GM19328 (cell line): ENCODE measurements around the gene PLPPR2.
"Not testable (repeated sequence)": the region's sequence is repeated elsewhere in the genome, so short reads cannot be mapped to it uniquely, and the experiment has no call there.

Experiments used
- ATAC-seq: cut with Tn5 transposase; IDR thresholded peaks from one replicate; pipeline ENCODE4 v1.9.1; 2021; ENCODE audit warnings: mild to moderate bottlenecking, moderate library complexity; ENCODE audit not compliant: unreplicated experiment

PLPPR2 gene, protein sequence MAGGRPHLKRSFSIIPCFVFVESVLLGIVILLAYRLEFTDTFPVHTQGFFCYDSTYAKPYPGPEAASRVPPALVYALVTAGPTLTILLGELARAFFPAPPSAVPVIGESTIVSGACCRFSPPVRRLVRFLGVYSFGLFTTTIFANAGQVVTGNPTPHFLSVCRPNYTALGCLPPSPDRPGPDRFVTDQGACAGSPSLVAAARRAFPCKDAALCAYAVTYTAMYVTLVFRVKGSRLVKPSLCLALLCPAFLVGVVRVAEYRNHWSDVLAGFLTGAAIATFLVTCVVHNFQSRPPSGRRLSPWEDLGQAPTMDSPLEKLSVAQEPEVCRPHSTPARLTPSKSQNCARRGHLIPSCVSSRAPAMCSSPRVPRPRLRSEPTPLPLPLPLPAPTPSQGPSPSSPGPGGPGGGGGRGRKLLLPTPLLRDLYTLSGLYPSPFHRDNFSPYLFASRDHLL

DNA sequence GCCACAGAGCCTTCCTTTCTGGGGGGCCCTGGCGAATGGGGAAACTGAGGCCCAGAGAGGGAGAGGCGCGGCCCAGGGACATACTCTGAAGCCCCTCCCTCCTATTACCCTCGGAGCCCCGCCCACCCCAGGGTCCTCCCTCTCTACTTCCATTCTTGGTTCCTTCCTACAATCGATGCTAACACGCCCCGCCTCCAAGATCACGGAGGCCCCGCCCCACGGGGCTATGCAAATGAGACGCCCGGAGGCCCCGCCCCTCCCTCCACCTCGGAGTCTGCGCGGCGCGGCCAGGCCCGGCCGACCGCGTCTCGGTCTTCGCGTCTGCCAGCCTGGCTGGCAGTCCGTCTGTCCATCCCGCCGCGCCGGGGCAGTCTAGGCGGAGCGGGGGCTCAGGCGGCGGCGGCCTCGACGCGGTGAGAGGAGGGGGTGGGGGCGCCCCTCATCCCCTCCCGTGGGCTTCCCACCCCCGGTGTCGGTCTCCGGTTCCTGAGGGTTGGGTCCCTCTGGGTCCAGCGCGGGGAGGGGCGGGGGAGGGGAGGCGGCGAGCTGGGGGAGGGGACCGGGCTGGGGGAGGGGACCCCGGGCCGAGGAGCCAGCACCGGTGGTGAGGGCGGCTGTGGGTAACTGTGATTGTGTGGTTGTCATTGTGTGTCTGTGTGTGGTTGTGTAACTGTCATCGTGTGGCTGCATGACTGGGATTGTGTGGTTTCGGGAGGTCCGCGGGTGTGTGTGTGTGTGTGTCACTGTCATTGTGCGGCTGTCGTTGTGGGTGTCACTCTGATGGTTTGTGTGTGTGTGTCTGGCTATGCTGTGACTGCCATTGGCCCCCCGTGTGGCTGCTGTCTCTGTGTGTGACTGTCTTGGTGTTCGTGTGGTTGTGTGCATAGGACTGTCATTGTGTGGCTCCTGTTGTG, at the start of gene PLPPR2:
TSS of gene PLPPR2 (plus strand) at position 273 of the 914 bp plus-strand sequence. CDS start 2,242 bp downstream, outside the sequence.
- ATAC-seq, result no peak

DNA sequence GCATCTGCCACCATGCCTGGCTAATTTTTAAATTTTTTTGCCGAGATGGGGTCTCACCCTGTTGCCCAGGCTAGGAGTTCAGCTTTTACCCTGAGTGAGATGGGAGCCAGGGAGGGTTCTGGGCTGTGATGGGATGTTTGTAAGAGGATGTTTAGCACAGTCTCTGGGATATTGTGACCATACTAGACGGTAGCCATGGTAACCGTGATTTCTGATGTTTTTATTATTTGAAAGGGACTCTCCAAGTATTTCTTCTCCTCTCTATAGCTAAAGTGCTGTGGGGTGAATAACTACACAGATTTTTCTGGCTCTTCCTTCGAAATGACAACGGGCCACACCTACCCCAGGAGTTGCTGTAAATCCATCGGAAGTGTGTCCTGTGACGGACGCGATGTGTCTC, 48.9 kb upstream of the PLPPR2 start:
- no peak for ATAC-seq

DNA sequence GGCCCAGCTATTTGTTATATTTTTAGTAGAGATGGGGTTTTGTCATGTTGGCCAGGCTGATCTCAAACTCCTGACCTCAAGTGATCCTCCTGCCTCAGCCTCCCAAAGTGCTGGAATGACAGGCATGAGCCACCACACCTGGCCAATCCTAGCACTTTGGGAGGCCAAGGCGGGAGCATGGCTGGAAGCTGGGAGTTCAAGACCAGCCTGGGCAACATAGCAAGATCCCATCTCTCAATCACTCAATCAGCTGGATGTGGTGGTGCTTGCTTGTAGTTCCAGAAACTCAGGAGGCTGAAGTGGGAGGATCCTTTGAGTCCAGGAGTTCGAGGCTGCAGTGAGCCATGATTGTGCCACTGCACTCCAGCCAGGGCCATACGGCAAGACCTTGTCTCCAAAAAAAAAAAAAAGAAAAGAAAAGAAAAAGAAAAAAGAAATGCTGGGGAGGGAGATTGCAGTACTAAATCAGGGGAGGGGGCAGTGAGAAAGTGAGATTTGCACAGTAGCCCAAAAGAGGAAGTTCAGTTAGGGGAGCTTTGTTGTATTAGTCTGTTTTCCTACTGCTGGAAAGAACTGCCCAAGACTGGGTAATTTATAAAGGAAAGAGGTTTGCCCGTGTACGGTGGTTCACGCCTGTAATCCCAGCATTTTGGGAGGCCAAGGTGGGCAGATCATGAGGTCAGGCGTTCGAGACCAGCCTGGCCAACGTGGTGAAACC, 34.8 kb upstream of the PLPPR2 start:
- ATAC-seq, result not testable (repeated sequence)

DNA sequence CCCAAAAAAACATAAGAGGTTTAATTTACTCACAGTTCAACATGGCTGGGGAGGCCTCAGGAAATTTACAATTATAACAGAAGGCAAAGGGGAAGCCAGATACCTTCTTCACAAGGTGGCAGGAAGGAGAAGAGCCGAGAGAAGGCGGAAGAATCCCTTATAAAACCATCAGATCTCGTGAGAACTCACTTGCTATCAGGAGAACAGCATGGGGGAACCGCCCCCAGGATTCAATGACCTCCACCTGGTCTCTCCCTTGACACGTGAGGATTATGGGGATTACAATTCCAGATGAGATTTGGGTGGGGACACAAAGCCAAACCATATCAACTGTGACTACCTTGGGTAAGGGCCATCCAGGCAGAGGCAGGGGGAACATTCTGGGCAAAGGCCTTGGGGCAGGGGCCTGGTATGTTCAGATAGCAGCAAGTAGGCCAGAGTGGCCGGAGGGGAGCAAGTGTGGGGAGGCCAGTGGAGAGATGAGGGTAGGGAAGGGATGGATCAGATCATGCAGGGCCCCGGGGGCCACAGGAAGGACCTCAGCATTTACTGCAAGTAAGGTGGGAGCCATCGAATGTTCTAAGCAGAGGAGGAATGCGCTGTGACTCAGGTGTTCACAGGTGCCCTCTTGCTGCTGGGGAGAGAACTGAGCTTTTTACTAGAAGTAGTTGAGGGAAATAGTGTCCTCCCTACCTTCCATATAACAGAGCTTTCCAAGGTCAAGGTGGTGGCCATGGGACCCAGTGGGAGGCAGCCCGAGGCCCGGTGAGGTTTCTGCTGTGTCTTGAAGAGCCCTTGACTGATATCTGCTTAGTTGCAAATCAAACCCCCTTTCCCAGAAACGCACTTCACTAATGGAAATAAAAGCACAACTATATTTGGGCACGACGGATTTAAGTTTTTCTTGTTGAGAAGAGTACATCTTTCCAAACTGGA, 33.8 kb upstream of the PLPPR2 start:
- no peak for ATAC-seq

DNA sequence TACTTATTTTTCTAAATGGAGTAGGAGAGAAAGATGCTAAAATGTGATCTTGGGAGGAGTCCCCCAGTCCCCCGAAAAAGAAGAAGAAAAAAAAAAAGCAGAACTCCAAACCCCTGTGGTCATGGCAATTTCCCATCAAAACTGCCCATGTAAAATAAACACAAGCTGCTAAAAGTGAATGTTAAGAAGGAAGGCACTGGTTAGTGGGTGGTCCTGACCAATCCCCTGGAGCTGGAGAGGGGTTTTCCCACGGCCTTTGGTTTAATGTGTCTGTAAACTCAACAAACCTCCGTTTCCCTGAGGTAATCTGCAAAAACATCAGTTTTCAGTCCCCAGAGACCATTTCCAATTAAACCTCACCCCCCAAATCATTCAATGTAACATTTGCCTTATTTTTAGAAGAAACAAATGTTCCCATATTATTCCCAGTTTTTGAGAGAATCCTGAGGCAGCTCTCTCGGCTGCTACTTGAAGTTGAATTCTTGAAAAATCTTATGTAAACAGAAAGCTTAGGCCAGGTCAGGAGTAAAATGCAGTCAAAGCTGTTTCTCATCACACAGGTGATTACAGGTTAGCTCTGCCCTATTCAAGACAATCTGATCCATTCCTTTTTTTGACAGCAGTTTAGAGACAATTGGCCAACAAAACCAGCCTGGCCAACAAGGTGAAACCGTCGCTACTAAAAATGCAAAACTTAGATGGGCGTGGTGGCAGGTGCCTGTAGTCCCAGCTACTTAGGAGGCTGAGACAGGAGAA, 32.8 kb upstream of the PLPPR2 start:
- no peak for ATAC-seq

DNA sequence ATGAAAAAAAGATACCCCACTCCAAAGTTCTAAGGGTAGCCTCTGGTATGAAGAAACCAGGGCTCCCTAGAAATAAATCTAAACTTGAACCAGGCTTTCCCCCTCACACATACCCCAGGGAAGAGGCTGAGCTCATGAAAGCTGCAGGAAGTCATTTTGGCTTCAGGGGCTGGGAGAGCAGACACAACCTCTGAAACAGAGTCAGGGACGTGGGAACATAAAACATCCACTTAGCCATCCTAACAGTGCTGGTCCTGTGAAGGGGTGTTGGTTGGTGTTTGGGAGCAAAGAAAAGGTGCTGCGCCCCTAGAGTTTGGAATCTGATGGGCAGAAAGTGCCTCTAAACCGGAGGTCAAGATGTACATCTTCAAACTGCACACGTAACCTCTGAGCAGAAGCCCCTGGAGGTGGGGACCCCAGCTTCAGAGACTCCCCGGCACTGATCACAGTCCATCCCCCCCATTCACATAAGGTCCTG, 31.6 kb upstream of the PLPPR2 start:
- no peak for ATAC-seq

DNA sequence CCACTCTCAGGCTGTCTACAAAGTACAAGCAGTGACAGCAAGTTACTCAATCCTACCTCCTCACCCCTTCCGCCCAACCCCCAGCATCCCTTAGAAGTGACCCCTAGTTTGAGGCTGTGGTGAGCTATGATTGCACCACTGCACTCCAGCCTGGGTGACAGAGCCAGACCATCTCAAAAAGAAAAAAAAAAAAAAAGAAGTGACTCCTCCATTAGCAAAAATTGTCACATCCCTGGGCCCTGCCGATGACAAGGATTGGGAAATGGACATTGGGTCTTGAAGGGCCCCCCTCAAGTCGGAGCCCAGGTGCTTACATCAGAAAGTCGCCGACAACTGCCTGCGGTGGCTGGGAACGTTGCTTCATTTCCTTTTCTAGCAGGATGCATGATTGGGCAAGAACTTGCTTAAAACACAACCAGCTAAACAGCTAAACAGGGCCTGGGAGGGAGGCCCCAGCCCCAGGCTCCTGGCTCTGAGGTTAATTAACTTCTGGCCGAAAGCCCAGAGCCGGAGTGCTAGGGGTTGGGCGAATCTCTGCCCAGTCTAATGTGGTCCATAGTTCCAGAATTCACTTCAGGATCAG, 31.1 kb upstream of the PLPPR2 start:
- no peak for ATAC-seq

DNA sequence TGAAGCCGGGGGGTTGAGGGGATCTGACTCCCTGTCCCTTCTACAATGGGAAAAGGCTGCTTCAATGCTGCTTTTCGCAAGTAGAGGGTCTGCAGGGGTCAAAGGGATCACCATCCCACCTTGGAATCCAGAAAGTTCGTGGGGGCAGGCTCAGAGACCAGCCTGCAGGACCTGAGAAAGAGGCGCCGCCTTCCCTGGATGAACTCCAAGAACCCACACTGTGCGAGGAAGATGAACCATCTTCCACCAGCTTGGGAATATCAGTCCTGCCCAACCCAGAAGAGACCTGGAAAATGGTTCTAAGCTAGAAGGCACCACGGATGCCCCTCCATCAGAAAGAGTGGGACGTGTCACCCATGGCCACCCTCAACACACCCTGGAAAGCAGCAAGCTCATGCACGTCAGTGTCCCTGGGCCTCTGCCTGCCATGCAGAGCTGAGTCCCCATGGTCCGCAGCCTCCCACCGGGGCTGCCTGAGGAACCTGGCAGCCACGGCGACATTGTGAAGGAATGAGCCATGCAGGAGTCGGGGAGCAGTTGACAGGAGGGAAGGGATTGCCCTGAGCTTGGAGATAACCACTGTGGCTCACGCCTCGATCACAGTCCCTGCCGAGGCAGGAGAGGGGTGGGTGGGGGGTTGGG, 30.4 kb upstream of the PLPPR2 start:
- ATAC-seq, result no peak

DNA sequence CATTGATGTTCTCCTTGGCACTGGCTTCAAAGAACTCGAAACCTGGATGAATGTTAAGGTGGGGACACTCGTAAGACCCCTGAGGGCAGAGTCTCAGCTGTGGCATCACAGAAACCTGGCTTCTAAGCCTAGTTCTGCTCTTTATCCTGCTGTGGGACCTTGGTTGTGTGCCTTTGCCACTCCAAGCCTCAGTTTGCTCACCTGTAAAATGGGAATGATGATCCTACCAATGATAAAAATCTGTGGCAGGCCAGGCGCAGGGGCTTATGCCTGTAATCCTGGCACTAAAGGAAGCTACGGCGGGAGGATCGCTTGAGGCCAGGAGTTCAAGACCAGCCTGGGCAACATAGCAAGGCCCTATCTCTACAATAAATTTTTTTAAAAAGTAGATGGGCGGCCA, 29.7 kb upstream of the PLPPR2 start:
- ATAC-seq, result no peak

DNA sequence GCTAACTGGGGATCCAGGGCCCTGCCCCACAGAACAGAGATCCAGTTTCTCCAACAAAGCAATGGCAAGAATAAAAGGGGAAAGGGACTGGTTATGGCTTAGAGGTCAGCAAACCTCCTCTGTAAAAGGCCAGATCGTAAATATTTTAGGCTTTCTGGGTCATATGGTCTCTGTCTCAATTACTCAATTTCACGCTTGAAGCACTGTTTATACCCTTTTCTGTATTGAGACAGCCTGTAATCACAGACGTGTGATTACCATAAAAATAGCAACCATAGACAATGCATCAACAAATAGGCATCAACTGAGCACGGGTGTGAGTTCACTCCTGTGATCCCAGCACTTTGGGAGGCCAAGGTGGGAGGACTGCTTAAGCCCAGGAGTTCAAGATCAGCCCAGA, 25.1 kb upstream of the PLPPR2 start:
- no peak for ATAC-seq

DNA sequence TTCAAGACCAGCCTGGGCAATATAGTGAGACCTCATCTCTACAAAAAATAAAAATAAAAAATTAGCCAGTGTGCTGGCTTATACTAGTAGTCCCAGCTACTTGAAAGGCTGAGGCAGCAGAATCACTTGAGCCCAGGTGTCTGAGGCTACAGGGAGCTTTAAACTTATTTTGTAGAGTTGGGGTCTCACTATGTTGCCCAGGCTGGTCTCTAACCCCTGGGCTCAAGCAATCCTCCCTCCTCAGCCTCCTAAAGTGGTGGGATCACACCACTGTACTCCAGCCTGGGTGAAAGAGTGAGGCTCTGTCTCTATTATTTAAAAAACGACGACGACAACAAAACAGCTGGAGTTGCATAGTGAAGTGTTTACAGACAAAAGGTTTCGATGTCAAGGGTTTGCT, 23.7 kb upstream of the PLPPR2 start:
- ATAC-seq, result no peak

DNA sequence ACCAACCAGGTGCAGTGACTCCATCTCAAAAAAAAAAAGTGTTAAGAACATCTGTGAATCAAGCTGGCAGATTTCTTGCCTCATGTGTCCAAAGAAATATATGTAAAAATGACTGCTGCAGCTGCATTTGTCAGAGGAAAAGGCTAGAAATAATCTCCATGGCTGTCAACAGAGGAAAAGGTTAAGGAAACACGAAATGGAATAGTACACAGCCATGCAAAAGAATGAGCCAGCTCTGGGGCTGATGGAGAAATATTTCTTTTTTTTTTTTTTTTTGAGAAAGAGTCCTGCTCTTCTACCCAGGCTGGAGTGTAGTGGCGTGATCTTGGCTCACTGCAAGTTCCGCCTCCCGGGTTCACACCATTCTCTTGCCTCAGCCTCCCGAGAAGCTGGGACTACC, 22.4 kb upstream of the PLPPR2 start:
- ATAC-seq, result no peak

DNA sequence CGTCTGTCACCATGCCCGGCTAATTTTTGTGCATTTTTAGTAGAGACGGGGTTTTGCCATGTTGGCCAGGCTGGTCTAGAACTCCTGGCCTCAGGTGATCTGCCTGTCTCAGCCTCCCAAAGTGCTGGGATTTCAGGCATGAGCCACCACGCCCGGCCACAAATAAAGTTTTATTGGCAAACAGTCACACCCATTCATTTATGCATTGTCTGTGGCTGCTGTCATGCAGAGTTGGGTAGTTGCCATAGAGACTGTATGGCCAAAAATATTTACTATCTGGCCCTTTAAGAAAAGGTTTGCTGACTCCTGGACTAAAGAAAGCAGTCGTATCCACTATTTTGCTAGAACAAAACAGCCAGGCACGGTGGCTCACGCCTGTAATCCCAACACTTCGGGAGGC, 21.4 kb upstream of the PLPPR2 start:
- ATAC-seq, result not testable (repeated sequence)

DNA sequence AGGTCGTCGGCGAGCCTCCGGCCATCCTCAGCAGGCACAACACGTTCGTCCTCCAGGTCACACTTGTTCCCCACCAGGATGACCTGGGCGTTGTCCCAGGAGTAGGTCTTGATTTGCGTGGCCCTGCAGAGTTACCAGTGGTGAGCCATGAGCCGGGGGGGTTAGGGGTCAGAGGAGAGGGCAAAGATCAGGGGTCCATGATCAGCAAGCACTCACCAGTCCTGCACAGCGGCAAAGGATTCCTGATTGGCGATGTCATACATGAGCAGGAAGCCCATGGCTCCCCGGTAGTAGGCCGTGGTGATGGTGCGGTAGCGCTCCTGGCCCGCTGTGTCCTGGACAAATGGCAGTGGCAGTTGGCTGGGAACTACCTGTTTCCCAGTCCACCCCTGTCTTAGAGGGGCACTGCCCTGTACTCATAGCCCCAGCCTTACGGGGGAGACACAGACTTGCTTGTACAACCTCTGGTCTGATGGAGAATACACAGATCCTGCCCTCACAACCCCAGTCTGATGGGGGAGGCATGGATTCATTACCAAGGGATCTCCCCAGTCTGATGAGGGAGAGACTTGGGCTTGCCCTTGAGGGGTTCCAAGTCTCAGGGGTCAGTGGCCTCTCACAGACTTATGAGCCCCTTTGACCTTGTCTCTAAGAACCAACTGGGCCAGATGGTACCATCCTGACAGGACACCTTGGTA, 19.6 kb upstream of the PLPPR2 start:
- ATAC-seq, result no peak

DNA sequence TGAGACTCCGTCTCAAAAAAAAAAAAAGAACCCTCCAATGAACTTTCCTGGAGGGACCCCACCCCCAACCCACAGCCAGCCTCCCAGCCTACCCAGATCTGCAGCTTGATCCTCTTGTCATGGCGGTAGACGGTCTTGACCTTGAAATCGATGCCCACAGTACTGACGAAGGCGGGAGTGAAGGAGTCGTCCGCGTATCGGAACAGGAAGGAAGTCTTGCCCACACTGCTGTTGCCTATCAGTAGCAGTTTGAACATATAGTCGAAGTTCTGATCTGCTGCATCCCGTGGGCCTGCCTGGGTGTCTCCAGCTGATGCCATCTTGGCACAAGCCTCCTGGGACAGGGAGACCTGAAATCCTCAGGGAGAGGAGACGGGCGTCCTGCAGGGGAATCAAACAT, 18.2 kb upstream of the PLPPR2 start:
- no peak for ATAC-seq

DNA sequence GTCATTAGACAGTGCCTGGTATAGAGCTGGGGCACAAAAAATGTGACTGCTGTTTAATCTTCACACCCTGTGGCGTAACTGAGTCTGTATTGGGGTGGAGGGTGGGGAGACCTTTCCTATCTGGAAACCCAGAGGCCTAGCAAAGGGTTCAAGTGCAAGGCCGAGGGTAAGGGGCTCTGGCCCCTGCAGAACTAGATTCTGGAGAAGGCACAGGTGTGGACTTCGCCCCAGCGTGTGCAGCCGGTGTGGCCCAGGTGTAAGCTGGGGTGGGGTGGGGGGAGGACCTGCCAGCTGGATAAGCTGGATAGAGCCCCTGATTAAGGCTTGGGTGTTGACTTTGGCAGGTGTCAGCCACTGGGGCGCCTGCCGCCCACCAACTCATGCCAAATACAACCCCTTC, 17.1 kb upstream of the PLPPR2 start:
- no peak for ATAC-seq

DNA sequence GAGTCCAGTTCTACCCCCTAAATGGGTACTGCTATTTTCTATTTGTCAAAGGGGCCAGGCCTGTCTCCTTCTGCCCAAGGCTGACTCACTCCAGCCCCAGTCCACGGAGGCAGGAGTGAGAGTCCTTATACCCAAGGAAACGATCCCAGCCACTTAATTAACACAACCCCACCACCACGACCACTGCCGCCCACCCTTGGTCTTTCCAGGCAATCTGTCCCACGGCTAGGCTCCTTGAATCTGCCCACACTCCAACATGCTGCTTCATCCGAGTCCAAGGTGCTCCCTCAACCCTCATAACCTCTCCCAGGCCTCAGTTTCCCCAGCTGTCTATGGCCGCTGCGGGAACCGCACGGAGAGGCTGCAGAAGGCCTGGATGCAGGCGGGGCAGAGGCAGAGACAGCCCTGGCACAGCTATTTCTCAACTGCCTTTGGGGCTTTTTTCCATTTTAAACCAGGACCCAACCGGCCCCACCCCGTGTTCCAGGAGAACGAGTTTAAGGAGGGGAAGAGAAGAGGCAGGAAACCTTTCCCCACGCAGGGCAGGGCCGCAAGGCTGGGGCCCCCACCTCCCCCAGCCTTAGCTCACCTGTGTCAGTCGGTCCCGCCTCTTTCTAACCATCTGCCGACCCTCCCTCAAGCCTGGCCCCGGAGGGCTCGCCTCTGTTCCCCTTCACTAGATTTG, 16.5 kb upstream of the PLPPR2 start:
- no peak for ATAC-seq
